HCT116 (cell line): ENCODE measurements around the gene YBX3.
A peak's percentile ranks its signal among the peaks of the same experiment; 100 is the strongest.

ENCODE experiments used
- EZH2 ChIP-seq: fragments of 200-600 bp; sonication (generic); IDR thresholded peaks from 2 replicates; pipeline ENCODE4 v1.6.1; 2017; ENCODE audit warnings: antibody characterized with exemption, mixed run types
- EZH2phosphoT487 ChIP-seq: fragments of 200-600 bp; IDR thresholded peaks from 2 replicates; pipeline ENCODE4 v1.6.1; 2018; ENCODE audit warnings: antibody characterized with exemption, borderline replicate concordance
- POLR2A ChIP-seq: IDR thresholded peaks from 2 replicates; pipeline ENCODE4 v1.7.0; 2011; ENCODE audit warnings: borderline replicate concordance; ENCODE audit not compliant: insufficient read depth, insufficient read length; ENCODE audit errors: extremely low read depth
- TF ChIP-seq, protein P1 (sequence below), 3 experiments: fragments of 200-600 bp in 1 of 3; sonication (generic) in 1 of 3; IDR thresholded peaks in 2 of 3; conservative IDR thresholded peaks in 1 of 3; 2 replicates each; pipeline ENCODE4 v1.5.1; 2012 to 2017; ENCODE audit warnings: low read depth in 2 of 3, low read length in 2 of 3, antibody characterized with exemption in 1 of 3, borderline replicate concordance in 1 of 3, control low read depth in 1 of 3, mild to moderate bottlenecking in 1 of 3, mixed read lengths in 1 of 3, mixed run types in 1 of 3, moderate library complexity in 1 of 3; ENCODE audit not compliant: insufficient read depth in 1 of 3

DNA sequence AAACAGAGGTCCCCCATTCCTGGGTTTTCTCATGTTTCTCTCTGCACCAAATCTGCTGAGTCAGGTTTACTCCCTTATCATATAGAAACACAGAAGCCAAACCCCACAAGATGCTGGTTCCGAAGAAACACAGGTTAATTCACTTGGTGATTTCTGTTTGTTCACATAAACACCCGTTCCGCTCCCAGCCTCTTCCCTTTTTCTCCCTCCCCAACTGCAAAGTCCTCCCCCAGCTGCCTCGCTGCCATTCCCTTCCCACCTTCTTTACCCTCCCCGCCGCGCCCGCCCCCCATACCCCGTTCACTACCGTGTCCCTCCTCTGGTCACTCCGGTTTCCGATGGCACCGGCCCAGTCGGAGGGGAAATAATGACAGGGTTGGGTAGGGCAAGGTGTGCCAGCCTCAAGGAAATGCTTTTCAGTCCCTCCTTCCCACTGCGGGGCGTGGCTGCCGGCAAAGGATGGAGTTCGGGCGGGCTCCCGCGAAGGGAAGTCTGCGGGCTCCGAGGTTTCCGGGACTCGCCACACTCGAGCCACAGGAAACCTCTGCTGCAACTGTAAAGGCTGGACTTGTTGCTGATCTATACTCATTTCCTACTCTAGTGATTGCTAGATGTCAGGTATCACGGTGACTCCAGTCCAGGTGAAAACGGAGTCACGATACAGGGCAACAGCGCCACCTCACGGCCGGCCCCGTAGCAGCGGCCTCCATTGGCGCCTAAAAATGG lies 49.3 kb downstream of the YBX3 start, which contains the start of gene STYK1:
- no peak for TF ChIP-seq EZH2
- TF ChIP-seq EZH2phosphoT487: no peak
- TF ChIP-seq, protein P1, sequence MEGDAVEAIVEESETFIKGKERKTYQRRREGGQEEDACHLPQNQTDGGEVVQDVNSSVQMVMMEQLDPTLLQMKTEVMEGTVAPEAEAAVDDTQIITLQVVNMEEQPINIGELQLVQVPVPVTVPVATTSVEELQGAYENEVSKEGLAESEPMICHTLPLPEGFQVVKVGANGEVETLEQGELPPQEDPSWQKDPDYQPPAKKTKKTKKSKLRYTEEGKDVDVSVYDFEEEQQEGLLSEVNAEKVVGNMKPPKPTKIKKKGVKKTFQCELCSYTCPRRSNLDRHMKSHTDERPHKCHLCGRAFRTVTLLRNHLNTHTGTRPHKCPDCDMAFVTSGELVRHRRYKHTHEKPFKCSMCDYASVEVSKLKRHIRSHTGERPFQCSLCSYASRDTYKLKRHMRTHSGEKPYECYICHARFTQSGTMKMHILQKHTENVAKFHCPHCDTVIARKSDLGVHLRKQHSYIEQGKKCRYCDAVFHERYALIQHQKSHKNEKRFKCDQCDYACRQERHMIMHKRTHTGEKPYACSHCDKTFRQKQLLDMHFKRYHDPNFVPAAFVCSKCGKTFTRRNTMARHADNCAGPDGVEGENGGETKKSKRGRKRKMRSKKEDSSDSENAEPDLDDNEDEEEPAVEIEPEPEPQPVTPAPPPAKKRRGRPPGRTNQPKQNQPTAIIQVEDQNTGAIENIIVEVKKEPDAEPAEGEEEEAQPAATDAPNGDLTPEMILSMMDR (IDR thresholded peaks at IDR 0.05 in 2 of 3, conservative IDR thresholded peaks at IDR 0.05 in 1 of 3; ENCODE audit: borderline replicate concordance in 1 of 3, insufficient read depth in 1 of 3, low read depth in 2 of 3, low read length in 2 of 3): peak; percentile 88 to 98 (median 93)
- no peak for TF ChIP-seq POLR2A
